ENCODE data around the gene JUND.

DNA sequence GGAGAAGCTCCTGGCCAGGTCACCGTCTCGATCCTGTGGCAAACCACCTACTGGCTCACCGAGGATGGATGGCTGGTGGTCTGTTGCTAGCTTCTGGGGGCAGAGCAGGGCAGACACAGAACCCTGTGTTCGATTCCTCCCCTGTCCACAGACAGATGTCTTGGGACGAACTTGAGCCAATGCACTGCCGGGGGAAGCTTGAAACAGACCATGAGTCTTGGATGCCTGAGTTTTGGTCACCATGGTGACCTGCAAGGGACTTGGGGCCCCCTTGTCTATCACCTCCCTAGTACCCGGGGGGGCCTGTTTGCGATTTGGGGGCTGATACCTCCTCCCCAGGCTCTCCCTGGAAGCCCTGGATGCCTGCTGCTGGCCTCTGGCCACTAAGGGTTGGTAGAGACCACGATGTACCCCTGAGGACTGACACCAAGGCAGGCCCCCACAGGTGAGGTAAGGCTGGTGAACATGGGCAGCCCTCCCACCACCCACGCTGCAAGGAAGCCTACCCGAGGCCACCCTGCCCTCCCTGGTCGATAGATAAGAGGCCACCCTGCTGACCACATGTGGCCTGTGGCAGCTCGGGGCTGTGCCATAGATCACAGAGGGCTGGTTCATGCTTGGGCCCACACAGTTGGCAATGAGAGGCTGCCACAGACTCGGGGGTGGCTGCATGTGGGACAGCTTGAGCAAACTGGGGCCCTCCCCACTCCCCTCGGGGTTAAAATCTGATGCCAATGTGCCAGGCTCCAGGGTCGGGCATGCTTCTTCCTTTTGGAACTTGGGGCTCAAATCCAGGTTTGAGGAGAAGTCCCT is 17.9 kb downstream of the JUND start:
- TF ChIP-seq MXI1 (IDR thresholded peaks at IDR 0.05; ENCODE audit: borderline replicate concordance, low read depth, low read length) = no peak
- TF ChIP-seq FOS (IDR thresholded peaks at IDR 0.05; ENCODE audit: low read depth, low read length) = no peak
- TF ChIP-seq POLR2A (IDR thresholded peaks at IDR 0.05; ENCODE audit: low read depth, low read length) = no peak
- TF ChIP-seq, protein P1, sequence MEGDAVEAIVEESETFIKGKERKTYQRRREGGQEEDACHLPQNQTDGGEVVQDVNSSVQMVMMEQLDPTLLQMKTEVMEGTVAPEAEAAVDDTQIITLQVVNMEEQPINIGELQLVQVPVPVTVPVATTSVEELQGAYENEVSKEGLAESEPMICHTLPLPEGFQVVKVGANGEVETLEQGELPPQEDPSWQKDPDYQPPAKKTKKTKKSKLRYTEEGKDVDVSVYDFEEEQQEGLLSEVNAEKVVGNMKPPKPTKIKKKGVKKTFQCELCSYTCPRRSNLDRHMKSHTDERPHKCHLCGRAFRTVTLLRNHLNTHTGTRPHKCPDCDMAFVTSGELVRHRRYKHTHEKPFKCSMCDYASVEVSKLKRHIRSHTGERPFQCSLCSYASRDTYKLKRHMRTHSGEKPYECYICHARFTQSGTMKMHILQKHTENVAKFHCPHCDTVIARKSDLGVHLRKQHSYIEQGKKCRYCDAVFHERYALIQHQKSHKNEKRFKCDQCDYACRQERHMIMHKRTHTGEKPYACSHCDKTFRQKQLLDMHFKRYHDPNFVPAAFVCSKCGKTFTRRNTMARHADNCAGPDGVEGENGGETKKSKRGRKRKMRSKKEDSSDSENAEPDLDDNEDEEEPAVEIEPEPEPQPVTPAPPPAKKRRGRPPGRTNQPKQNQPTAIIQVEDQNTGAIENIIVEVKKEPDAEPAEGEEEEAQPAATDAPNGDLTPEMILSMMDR (conservative IDR thresholded peaks at IDR 0.05; ENCODE audit: low read depth, low read length) = no peak
- TF ChIP-seq, protein P2, sequence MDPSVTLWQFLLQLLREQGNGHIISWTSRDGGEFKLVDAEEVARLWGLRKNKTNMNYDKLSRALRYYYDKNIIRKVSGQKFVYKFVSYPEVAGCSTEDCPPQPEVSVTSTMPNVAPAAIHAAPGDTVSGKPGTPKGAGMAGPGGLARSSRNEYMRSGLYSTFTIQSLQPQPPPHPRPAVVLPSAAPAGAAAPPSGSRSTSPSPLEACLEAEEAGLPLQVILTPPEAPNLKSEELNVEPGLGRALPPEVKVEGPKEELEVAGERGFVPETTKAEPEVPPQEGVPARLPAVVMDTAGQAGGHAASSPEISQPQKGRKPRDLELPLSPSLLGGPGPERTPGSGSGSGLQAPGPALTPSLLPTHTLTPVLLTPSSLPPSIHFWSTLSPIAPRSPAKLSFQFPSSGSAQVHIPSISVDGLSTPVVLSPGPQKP (IDR thresholded peaks at IDR 0.05; ENCODE audit: borderline replicate concordance, low read depth, low read length) = no peak
- no peak for TF ChIP-seq NFE2L2 (IDR thresholded peaks at IDR 0.05; ENCODE audit: low read depth, low read length)
- TF ChIP-seq BHLHE40 (IDR thresholded peaks at IDR 0.05; ENCODE audit: low read depth, low read length) = no peak
- TF ChIP-seq, protein P3, sequence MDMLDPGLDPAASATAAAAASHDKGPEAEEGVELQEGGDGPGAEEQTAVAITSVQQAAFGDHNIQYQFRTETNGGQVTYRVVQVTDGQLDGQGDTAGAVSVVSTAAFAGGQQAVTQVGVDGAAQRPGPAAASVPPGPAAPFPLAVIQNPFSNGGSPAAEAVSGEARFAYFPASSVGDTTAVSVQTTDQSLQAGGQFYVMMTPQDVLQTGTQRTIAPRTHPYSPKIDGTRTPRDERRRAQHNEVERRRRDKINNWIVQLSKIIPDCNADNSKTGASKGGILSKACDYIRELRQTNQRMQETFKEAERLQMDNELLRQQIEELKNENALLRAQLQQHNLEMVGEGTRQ (IDR thresholded peaks at IDR 0.05; ENCODE audit: low read depth, low read length) = no peak
- TF ChIP-seq RFX5 (IDR thresholded peaks at IDR 0.05; ENCODE audit: low read depth, low read length) = no peak
- no peak for TF ChIP-seq SMC3 (IDR thresholded peaks at IDR 0.05; ENCODE audit: low read depth, low read length)
